Endothelial cell of umbilical vein (primary cell): Measurements from ENCODE around the gene POU2AF3. TPM values are rescaled to one million over a fixed set of nuclear protein-coding genes. Genes with fewer than 3 reads are reported as not detected.

Experiments
- BruUV-seq: library from RNA; stranded (reverse); fragments of 400-500 nt; replicated peaks from 2 replicates; lab custom pipeline; 2021; lab: Mats Ljungman, UMichigan
- CTCF ChIA-PET: fragments of 300-600, 350-600 bp; sonication (Branson Sonifier 250); formaldehyde crosslinking; loops from one replicate; lab custom pipeline; 2021; ENCODE audit warnings: antibody characterized with exemption, inconsistent platforms; lab: Charles Lee
- POLR2A ChIA-PET: fragments of 300-600, 350-600 bp; sonication (Branson Sonifier 250); formaldehyde crosslinking; loops from one replicate; lab custom pipeline; 2021; ENCODE audit warnings: antibody characterized with exemption, inconsistent platforms; lab: Charles Lee
- DNase-seq: peaks from one replicate; pipeline ENCODE4 v3.0.0-alpha.2; 2011; ENCODE audit warnings: low read depth, low spot score
- FAIRE-seq: peaks from 2 replicates; lab custom pipeline; 2011; peaks lifted over from hg19 to GRCh38; lab: Jason Lieb, UNC
- H2AFZ ChIP-seq: 2 replicates; pipeline ENCODE4 v1.6.0; 2012; ENCODE audit warnings: low read depth, low read length, control low read depth, inconsistent platforms
- H3K27ac ChIP-seq: 2 replicates; pipeline ENCODE4 v1.5.1; 2011; ENCODE audit warnings: low read depth, mild to moderate bottlenecking, control low read depth, low read length, moderate library complexity; ENCODE audit not compliant: insufficient read depth
- H3K27me3 ChIP-seq, 2 experiments: 2 replicates each; pipeline versions ENCODE4 v1.6.0 to v1.6.1; 2011; ENCODE audit warnings: low read length in 2 of 2, mixed read lengths in 1 of 2; ENCODE audit not compliant: control insufficient read depth in 2 of 2, insufficient read depth in 2 of 2
- H3K36me3 ChIP-seq, 2 experiments: 2 replicates in 1 of 2; 3 replicates in 1 of 2; pipeline ENCODE4 v1.5.1; 2011; ENCODE audit warnings: low read length in 2 of 2, mild to moderate bottlenecking in 1 of 2, moderate library complexity in 1 of 2; ENCODE audit not compliant: control insufficient read depth in 2 of 2, insufficient read depth in 2 of 2; ENCODE audit errors: extremely low read depth in 1 of 2
- H3K4me1 ChIP-seq: 3 replicates; pipeline ENCODE4 v1.5.1; 2011; ENCODE audit warnings: mild to moderate bottlenecking, low read length; ENCODE audit not compliant: control insufficient read depth, insufficient read depth; ENCODE audit errors: extremely low read depth
- H3K4me2 ChIP-seq: 2 replicates; pipeline ENCODE4 v1.6.1; 2011; ENCODE audit warnings: low read length, control low read depth, mixed read lengths; ENCODE audit not compliant: insufficient read depth
- H3K4me3 ChIP-seq, 3 experiments: fragments of 200-600 bp in 1 of 3; sonication (generic), shearing (Covaris generic) in 1 of 3; replicated peaks in 1 of 3; 2 replicates each; pipeline ENCODE4 v1.5.1; 2011 to 2016; ENCODE audit warnings: control low read depth in 3 of 3, low read length in 3 of 3, mild to moderate bottlenecking in 2 of 3, inconsistent platforms in 1 of 3, low read depth in 1 of 3, moderate library complexity in 1 of 3; ENCODE audit not compliant: insufficient read depth in 1 of 3
- H3K79me2 ChIP-seq: 2 replicates; pipeline ENCODE4 v1.6.0; 2012; ENCODE audit warnings: low read length, inconsistent platforms; ENCODE audit not compliant: control insufficient read depth, insufficient read depth
- H3K9ac ChIP-seq: replicated peaks from 2 replicates; pipeline ENCODE3; 2011; ENCODE audit warnings: low read length, control low read depth; ENCODE audit not compliant: insufficient read depth; ENCODE audit errors: extremely low read depth
- H3K9me1 ChIP-seq: replicated peaks from 3 replicates; pipeline ENCODE4 v1.6.0; 2011; ENCODE audit warnings: mild to moderate bottlenecking, low read length; ENCODE audit not compliant: control insufficient read depth, insufficient read depth; ENCODE audit errors: extremely low read depth
- H3K9me3 ChIP-seq: replicated peaks from 2 replicates; pipeline ENCODE4 v1.5.1; 2012; ENCODE audit warnings: low read length, inconsistent platforms; ENCODE audit not compliant: control insufficient read depth, insufficient read depth
- H4K20me1 ChIP-seq: replicated peaks from 2 replicates; pipeline ENCODE3; 2011; ENCODE audit warnings: mild to moderate bottlenecking, low read length; ENCODE audit not compliant: control insufficient read depth, insufficient read depth; ENCODE audit errors: extremely low read depth
- CTCF ChIP-seq, 2 donors: IDR thresholded peaks; 1 replicate in 1 of 2; 2 replicates in 1 of 2; pipeline ENCODE4 v1.5.1; 2011; ENCODE audit warnings: low read length in 2 of 2, mild to moderate bottlenecking in 2 of 2, moderate library complexity in 2 of 2, control low read depth in 1 of 2, inconsistent platforms in 1 of 2, low read depth in 1 of 2; ENCODE audit not compliant: insufficient read depth in 1 of 2; ENCODE audit errors: extremely low read depth in 1 of 2
- EZH2 ChIP-seq: IDR thresholded peaks from 2 replicates; pipeline ENCODE4 v1.6.1; 2012; ENCODE audit warnings: borderline replicate concordance, low read depth, mild to moderate bottlenecking, moderate library complexity, low read length, inconsistent platforms; ENCODE audit not compliant: severe bottlenecking
- FOS ChIP-seq: IDR thresholded peaks from 2 replicates; pipeline ENCODE4 v1.6.1; 2011; ENCODE audit warnings: mild to moderate bottlenecking, low read length, moderate library complexity, borderline replicate concordance; ENCODE audit not compliant: insufficient read depth
- GATA2 ChIP-seq: IDR thresholded peaks from 2 replicates; pipeline ENCODE4 v1.7.0; 2011; ENCODE audit warnings: low read depth, mild to moderate bottlenecking, moderate library complexity, mixed read lengths, low read length; ENCODE audit not compliant: insufficient read length, insufficient read depth
- JUN ChIP-seq: IDR thresholded peaks from 2 replicates; pipeline ENCODE4 v1.6.1; 2011; ENCODE audit warnings: borderline replicate concordance, low read depth; ENCODE audit not compliant: insufficient read length, insufficient read depth
- MAX ChIP-seq: IDR thresholded peaks from 2 replicates; pipeline ENCODE4 v1.6.1; 2011; ENCODE audit not compliant: insufficient read depth, insufficient read length
- MYC ChIP-seq: IDR thresholded peaks from one replicate; pipeline ENCODE4 v1.6.1; 2011; ENCODE audit warnings: mild to moderate bottlenecking, low read depth, low read length
- POLR2A ChIP-seq: IDR thresholded peaks from 2 replicates; pipeline ENCODE4 v1.6.1; 2012; ENCODE audit warnings: low read depth, mild to moderate bottlenecking, control low read depth, low read length
- POLR2AphosphoS5 ChIP-seq: IDR thresholded peaks from 2 replicates; pipeline ENCODE4 v1.6.1; 2012; ENCODE audit warnings: low read depth, mild to moderate bottlenecking, control low read depth, low read length, moderate library complexity; ENCODE audit not compliant: insufficient read depth
- dilution Hi-C: fragments of 300-500 bp; cut with MboI; formaldehyde crosslinking; loops from one replicate; pipeline ENCODE4 v1.15.0; 2019; ENCODE audit warnings: low sequenced_read_pairs; ENCODE audit not compliant: extremely low pct_ligation_motif_present
- intact Hi-C: fragments of 100-400 bp; cut with micrococcal nuclease; formaldehyde crosslinking; loops from one replicate; pipeline ENCODE4 v1.10.0; 2022
- polyA plus RNA-seq, 4 experiments: library from polyadenylated mRNA; depleted of rRNA in 3 of 4; stranded (reverse) in 3 of 4; unstranded in 1 of 4; fragments of >200 nt; gene quantifications; 2 replicates each; pipeline versions ENCODE4 v1.2.1 to v1.2.3, GENCODE V29; 2011 to 2012; ENCODE audit warnings: missing spikeins in 1 of 4
- total RNA-seq: library from RNA; stranded (reverse); gene quantifications from 2 replicates; pipeline ENCODE4 v1.2.3, GENCODE V29; 2021

The POU2AF3 gene
- total and polyA plus RNA-seq, 2 donors (not counting 3 experiments of a cell fraction or from before 2014, with no cell fraction given): not detected

- Histone ChIP-seq H3K27ac (no peak overlapping the region), H3K4me3 (no peak overlapping the region), H3K36me3 (no peaks in the 10 kb centered on the region), H3K79me2 (no peaks in the 10 kb centered on the region), H3K9ac (no peak overlapping the region), H4K20me1 (no peaks in the 10 kb centered on the region), H3K9me3 (no peaks in the 10 kb centered on the region), H3K4me2 (no peak overlapping the region), H2AFZ (no peak overlapping the region), H3K27me3 (no peaks in the 10 kb centered on the region), H3K9me1 (no peaks in the 10 kb centered on the region), H3K4me1 (no peaks in the 10 kb centered on the region)
- ChIA-PET CTCF (no interaction called here), POLR2A (no interaction called here)
- BruUV-seq: no TSS peak
- FAIRE-seq (no peak), DNase-seq (no peak)
- intact Hi-C loops: no loop called here
- dilution Hi-C loops: no loop called here
- TF ChIP-seq POLR2AphosphoS5 (no peak), FOS (no peak), POLR2A (no peak), MAX (no peak), EZH2 (no peak), CTCF (IDR thresholded peaks at IDR 0.05; ENCODE audit: extremely low read depth in 1 of 2, insufficient read depth in 1 of 2, low read depth in 1 of 2, low read length in 2 of 2) (no peak), MYC (no peak), GATA2 (no peak), JUN (no peak)
Measured at GRCh38 chr11:111326824-111327223, 28.5 kb downstream of the POU2AF3 start.
